ENCODE measurements around the gene SLC5A10.

Gene SLC5A10

DNA sequence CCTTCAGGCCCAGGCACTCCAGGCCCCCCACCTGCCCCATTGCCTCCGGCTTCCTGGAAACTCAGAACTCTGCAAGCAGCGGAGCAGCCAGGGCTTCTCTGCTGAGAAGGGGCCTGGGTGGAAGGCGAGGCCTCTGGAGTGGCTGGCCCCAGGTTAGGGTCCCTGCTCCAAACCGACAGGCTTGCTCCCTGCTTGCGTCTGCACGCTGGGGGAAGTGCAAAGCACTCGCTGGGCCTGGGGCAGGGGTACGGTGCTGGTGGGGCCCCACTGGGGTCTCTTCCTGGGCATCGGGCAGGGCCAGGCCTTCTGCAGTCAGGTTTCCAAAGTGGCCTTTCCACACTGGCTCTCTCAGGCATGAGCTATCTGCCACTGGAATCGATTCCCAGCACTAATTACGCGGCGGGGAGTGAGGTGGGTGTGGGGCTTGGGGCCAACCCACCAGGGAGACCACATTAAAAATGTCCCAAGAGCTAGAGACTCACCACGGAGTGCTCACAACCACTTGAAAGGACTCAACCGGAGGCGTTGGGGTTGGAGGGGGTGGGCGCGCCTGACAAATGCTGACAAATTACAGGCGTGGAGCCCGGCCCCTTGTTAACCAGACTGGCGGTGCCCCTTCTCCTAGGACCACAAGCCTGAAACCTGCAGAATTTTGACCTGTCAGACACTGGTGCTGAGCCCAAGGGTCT is 34.7 kb downstream of the SLC5A10 start:
- no peak for DNase-seq

DNA sequence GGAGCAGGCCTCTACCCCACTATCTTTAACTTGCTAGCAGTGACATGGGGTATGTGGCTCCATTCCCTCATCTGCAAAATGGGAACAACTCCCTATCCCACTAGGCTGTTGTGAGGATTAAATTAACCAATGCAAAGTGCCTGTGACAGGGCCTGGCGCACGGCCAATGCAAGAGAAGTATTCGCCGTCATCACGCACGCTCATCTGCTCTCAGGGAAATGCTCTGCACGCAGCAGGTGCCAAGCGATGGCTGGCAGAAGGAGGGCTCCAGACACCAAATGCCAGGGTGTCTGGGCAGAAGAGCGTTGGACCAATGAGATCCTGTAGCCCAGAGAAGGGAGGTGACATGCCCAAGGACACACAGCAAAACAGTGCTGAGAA is 35.3 kb downstream of the SLC5A10 start:
- no peak for DNase-seq

DNA sequence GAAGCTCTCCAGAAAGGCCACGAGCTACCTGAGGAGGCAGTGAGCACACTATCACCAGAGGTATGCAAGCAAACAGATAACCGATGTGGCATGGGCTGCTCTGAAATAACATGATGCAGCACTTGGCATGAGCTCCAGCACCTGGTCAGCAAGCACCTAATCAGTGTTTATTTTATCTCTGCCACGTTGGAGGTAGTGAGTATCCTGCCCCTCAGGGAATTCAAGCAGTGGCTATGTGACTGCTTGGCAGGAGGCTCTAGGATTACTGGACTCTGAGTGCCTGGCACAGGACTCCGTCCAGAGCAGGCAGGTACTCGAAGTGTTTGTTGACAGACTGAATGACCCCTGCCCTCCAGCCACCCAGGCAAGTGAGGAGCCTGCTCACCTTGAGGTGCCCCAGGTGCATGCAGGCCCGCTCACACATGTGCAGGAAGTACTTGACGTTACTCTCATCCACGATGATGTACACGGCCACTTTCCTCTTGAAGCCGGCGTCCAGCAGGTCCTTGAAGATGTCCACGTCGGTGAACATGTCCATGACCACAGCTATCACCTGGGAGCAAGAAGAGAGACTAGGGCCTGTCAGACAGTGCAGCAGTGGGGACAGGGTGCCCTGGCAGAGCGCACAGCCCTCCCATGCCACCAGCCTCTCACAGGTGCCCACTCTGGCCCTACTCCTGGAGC is 36.0 kb downstream of the SLC5A10 start:
- DNase-seq: no peak

DNA sequence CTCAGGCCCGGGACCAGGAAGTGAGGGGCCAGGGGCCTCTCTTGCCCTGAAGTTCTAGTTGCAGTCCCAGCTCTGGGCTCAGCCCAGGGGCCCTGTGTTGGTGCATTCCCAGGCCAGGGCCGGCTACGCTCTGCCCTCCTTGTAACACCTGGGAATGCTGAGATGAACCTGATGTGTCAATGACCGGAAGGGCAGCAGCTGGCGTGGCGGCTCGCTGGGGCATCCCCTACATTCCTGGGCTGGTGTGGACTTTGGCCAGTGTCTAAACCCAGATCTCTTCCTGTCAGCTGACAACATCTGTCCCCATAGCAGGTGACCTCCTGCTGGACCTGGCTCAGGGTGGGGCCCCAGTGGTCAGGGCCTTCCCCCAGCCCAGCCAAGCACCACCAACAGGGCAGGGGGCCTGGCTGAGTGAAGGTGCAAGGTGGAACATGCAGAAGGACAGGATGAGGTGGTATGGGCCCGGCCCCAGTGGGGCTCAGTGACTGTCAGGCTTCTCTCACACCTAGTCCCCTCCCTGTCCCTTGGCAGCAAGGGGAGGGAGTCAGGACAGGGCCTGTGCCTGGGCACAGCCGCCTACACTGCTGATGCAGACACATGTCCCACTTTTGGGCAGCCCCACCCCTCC is 36.7 kb downstream of the SLC5A10 start:
- no peak for DNase-seq

DNA sequence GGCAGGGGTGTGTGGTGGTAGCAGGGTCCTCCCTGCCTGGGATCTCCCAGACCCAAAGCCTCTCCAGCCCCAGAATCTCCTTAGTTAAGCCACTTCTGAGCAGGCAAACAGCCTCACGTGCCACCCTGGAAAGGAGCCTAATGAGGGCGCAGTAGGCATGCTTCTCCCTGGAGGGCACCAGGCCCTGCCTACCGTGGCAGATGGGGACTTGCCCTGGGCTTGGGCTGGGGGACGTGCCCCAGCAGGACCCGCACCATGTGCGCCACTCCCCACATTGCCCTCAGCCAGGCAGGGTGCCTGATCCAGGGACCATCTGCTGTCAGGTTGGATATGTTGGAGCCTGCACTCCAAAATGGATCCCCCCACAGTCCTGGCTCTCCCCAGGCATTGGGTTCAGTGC is 38.4 kb downstream of the SLC5A10 start:
- no peak for DNase-seq

DNA sequence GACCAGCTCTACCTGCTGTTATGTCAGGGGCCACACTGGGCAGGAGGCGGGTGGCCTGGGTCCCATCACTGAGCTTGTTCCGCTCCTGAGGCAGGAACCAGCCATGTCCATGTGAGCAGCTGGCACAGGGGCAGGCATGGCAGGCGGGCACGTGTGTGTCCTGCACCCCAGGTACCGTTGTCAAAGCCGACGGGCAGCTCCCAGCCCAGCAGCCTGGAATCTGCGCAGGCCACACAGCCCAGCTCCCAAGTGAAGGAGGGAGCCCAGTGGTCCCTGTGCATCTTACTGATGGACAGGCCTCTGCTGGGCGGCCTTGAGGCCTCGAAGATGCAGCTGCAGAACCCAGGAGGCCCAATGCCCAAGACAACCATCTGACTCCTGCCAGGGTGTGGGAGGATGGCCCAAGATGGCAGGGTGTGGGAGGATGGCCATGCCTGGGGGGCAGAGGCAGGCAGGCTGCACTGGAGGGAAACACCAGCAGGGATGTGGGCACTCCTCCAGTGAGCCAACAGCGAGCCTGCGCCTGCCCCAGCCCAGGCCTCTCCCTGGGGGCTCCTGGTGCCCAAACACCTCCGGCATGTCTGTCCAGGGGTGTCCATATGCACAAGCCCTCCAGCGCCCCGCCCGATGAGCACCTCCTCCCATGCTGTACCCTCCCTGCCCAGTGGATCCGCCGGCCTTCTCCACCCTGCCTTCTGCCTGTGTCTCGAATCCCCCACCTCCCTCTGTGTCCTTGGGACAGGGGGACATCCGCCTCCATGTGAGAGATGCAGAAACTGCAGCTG is 39.8 kb downstream of the SLC5A10 start:
- DNase-seq: no peak

DNA sequence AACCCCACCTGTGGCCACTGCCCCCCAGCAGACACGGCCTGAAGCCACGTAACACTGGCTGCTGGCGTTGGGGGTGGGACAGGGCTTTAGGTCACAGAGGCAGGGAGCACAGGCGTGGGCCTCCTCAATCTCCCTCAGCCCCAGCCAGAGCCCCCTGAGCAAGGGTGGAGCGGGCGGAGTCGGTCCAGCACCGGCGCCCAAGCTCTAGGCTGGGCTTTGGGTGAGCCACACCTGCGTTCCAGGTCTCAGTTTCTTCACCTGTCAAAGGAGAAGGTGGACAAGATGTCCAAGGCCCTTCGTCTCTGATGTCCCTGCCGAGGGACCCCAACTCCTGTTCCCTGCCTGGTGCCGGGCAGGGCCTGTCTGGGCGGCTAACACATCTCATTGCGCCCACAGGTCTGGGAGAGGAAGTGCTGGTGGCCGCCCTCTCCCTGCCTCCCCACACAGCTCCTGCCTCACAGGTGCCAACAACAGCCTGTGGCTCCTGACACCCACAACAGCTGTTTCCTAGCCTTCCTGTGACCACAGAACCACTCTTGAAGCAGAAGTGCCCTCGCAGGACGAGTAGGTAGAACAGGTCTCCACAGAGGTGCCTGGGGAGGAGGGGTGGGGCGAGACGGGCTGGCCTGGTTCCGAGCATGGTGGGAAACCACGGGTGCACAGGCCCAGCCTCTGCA is 40.6 kb downstream of the SLC5A10 start:
- no peak for DNase-seq

DNA sequence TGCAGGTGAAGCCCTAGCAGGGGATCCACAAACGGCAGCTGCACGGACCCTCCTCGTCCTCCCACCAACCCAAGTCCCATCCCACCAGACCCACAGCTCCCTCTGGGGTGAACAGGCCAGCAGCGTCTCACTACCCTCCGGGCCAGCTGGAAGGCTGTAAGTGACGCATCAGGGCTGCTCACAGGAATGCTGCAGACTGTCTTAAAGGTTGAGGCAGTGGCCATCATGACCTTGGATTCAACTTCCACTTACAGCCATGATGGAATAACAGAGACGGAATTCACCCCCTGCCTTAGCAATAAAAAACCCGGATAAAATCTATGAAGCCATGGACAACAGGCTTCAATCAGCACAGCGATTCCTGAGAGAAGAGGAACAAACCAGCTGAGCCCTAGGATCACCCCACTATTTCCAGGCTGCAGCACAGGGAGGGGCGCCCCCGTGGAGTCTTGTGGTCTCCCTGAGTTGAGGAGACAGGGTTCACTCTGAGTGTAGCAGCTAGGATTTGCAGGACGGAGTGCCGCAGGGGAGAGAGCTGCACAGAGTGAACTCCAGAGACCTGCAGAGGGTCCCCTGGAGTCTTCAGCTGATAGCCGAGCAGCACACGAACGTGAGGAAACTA is 42.1 kb downstream of the SLC5A10 start:
- no peak for DNase-seq

DNA sequence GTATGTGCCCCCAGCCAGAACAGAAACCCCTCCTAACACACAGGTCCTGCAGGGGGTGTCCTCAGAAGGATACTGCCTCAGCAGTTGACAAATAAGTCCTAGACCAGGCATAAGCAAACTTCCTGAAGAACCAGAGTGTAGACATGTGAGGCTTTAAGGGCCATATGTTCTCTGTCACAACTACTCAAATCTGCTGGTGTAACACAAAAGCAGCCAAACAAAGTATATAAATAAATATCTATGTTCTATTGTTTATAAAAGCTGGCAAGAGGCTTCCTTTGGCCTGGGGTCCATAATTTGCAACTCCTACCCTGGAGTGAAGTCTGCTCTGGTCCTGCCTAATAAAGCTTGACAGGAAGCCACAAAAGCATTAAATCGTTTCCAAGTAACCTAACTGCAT is 42.7 kb downstream of the SLC5A10 start:
- DNase-seq: no peak

DNA sequence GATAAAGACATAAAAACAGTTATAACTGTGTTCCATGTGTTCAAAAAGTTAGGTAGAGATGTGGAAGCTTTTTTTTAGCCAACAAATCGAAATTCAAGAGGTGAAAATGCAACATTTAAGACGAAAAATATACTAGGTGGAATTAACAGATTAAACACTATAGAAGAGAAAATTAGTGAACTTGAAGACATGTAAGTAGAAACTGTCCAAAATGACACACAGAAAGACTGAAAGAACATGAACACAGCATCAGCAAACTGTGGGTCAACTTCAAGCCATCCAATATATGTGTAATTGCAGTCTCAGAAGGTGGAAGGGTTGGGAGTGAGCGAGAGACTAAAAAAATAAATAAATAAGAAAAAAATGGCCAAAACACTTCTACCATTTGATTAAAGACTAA is 43.3 kb downstream of the SLC5A10 start:
- DNase-seq: no peak

DNA sequence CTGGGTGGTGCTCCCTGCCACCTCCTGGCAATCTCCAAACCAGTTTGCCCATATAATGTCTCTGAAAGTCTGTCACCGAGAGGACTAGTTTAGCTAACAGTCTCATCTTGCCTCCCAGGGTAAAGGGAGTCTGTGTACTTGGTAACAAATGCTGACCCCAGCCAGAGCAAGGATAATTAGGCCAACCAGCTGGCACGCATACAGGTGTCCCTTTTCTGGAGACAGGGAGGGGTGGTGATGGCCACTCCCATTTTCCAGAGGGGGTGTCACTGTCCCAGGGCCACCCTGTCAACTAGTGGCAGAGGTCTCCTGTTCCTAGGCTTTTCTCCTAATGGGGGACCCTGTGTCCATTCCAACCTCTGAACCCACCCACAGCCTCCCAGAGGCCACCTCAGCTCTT is 44.5 kb downstream of the SLC5A10 start:
- DNase-seq: no peak

DNA sequence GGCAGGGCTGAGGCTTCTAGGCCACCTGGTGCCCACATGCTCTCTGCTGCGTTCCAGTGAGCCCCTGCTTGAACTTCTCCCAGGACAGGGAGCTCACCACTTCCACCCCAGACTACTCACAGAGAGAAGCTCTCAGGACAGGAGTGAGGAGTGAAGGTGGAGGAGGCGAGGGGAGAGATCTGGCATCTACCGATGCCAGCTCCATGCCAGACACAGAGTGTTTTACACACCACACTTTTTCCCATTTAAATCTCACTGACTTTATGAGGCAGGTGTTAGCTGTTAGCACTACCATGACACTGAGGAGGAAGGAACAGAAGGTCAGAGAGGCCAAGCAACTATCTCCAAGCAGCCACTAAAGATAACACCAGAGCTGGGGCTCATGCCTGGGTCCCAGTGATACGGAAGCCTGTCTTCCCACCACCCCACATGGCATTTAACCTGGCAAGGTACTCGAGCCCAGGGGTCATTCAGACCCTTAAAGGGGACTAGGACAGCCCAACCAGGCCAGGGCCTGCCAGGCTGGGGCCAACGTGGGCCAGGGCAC is 45.8 kb downstream of the SLC5A10 start:
- DNase-seq: no peak

DNA sequence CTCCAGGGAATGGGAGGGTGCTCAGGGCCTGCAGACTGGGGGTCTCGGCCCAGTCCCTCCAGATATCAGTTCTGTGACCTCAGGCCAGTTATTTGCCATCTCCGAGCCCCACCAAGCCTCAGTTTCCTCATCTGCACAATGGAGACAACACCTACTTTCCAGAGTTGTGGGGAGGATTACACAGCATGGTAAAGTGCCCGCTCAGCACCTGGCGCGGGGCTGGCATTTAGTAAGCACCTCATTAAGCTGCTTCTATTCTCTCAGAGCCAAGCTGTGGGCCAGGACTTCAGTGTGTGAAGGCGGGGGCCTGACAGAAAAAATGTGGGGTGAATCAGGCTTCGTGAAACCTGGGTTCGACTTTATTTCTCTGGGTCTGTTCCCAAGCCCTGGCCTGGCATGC is 47.4 kb downstream of the SLC5A10 start:
- no peak for DNase-seq

DNA sequence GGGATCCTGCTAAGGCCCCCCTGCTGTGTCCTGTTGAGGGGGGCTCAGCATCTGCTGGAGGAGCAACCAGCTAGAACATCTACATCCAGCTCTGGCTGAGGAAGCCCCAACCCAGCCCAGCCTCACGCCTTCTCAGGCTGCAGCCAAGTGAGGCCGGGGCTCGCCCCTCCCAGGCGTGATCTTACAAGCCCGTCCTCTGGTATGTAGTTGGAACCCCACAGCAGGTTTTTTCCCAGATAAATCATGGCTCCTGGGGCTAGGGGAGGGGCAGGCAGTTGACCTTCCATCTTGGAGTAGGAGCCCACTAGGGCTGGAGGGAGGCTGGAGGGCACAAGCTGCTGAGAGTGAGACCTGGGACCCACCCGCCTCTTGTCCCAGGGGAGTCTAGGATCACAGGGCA is 47.9 kb downstream of the SLC5A10 start:
- DNase-seq: no peak

DNA sequence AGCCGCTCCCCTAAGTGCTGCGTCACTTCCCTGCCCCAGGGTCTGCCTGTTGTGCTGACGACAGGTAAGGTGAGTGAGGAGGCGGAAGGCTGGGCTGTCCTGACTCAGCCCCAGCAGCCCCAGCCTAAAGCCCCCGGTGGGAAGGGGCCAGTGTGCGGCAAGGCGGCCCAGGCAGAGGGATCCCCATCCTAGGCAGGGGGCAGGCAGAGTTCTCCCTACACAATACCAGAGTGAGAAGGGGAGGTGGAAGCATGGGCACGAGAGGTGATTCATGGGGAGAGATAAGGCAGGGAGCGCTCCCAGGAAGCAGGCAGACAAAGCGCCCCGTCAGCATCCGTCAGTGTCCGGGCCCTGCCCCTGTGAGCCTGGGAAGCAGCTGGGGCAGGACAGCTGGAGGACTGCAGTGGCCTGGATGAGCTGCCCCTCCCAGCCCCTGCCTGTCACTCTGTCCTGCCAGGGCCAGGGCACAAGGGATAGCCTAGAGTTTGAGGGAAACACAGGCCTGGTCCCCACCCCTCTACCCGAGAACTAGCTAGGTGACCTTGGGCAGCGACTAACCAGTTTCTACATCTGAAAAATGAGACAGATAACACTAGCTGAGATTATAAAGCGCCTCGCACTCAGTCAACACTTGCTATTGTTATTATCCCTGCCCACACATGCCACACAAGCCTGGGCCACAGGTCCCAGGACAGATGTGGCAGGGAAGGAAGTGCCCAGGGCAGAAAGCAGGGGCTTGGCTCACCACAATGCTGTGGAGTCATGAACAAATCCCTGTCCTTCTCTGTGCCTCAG is 48.8 kb downstream of the SLC5A10 start:
- DNase-seq: no peak

DNA sequence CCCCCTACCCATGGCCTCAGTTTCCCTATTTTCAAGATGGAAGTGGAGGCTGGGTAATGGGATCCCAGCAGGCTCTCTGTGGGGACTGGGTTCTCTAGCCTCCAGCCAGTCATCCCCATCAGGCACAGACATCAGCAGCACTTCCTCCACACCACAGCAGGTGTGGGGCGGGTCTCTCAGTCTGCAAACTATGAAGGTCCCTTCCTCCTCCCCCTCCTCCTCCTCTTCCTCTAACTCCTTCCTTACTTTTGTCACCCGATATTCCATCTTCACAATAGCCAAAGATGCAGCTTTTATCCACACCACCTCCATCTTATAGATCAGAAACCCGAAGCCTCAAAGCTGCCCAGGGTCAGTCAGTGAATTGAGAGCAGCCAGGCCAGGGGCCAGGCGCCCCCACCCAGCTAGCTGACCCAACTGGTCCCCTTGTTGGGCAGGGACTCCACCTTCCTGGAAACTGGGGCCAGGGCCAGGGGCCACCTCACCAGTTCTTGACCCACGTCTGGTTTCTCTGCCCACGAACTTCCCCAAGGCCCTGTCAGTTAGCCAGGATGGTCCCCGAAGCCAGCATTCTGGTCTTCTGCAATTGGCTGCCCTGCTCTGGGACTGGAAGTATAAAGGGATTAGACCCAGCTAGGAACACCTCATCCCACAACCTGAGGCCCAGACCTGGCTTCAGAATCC is 50.1 kb downstream of the SLC5A10 start:
- DNase-seq: no peak

DNA sequence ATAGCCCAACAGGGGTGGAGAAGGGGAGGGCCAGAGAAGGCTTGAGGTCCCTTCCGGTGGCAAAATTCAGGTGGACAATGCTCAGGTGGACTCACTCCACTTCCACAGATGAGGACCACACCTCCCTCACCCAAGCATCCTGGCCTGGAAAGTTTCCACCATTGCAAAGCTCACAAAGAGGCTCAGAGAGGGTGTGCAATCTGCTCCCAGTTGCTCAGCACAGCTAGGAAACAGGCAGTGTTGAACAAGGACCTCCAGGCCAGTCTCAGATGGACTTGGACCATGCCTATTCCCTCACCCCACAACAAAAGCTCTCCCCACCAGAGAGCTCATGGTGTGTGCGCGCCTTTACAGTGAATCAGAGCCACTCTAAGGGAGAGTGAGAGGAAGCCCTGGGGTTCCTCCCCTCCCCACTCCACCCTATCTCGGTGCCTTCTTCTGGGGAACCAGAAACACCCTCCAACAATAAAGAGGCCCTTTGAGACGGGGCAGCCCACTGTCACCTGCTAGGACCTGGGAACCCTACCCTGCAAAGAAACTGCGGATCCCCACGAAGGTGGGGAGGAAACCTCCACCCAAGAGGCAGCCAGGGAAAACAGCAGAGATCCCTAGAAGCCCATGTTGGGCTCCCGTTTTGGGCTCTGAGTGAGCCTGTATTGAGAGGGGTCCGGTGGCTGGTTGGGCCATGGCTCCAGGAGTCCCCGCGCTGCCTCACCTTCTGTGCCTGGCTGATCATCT is 51.0 kb downstream of the SLC5A10 start:
- no peak for DNase-seq

DNA sequence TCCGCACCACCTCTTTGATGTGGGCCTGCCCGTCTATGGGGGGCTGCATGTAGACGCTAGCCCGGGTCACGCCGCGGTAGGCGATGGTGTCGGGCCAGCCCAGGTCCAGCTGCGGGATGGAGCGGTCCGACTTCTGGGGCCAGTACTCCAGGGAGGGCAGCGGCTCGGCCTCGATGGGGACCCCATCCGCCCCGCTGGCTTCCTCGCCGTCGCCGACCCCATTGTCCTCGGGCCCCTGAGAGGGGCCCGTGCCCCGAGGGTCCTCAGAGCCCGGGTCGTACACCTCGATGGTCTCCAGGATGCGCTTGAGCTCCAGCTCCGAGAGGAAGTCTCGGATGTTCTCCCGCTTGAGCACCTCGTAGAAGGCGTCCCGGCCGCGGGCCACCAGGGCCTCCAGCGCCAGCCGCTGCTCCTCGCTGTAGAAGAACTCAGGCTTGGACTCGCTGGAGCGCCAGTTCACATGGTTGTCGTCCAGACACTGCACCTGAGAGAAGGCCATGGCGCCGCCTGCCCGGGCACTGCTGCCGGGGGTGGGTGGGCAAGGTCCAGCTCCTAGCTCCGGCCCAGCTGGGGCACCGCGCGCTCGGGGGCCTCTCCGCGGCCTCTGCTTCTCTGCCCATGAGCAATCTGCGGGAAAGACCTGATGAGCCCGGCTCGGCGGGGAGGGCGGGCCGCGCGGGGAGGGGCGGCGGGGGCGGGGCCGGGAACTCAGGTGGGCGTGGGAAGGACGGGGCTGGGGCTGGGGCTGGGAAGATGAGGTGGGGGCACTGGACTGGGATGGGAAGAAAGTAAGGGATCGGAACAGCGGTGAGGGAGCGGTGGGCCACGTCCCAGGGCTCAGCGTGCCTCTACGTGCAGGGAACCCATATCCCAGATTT is 51.8 kb downstream of the SLC5A10 start:
- DNase-seq: peak; percentile 44
